Mucosa of descending colon (tissue), 3 donors: ENCODE results near the gene FRZB. TPM values are rescaled to one million over a fixed set of nuclear protein-coding genes. Genes with fewer than 3 reads are reported as not detected.

Experiments
- ATAC-seq: fragments of 200-7000 bp; cut with Tn5 transposase; one replicate; pipeline ENCODE4 v1.9.1; 2020; ENCODE audit warnings: mild to moderate bottlenecking, moderate library complexity
- DNase-seq, 3 donors: peaks; one replicate each; pipeline ENCODE4 v3.0.0-alpha.2; 2020
- H3K36me3 ChIP-seq: fragments of 200-600 bp; one replicate; pipeline ENCODE4 v1.8.0; 2021; ENCODE audit warnings: low read depth, mild to moderate bottlenecking
- H3K4me1 ChIP-seq: fragments of 200-600 bp; one replicate; pipeline ENCODE4 v1.8.0; 2021; ENCODE audit warnings: low read depth, mild to moderate bottlenecking
- H3K4me3 ChIP-seq: fragments of 200-600 bp; one replicate; pipeline ENCODE4 v1.8.0; 2021; ENCODE audit warnings: mild to moderate bottlenecking
- H3K9me3 ChIP-seq: fragments of 200-600 bp; one replicate; pipeline ENCODE4 v1.8.0; 2021; ENCODE audit warnings: mild to moderate bottlenecking
- intact Hi-C, 2 donors: fragments of 100-400 bp; cut with DNase I in 1 of 2; cut with micrococcal nuclease in 1 of 2; formaldehyde crosslinking; loops; one replicate each; pipeline versions ENCODE4 v1.11.0 to v1.11.1; 2022; cut with DNase I, micrococcal nuclease
- total RNA-seq, 3 donors: library from RNA; stranded (reverse); fragmentation: NEBNext Ultra II Directional in 2 of 3; extraction: Animal tissue kit (Norgen Biotek cat#: 25700) in 2 of 3; gene quantifications; one replicate each; pipeline versions ENCODE4 v1.2.1 to v1.2.4, GENCODE V29; 2021 to 2023
- TF ChIP-seq, protein P1 (sequence below): fragments of 200-600 bp; IDR thresholded peaks from one replicate; pipeline ENCODE4 v1.8.0; 2022; ENCODE audit warnings: antibody characterized with exemption, mild to moderate bottlenecking
- donor health status: DM: no; HTN: no; CAD: no; lungs with moderate emphysema.
- donor health status: DM: no; HTN: no; CAD: no.
- donor health status: DM: no; HTN: yes; CAD: no.

FRZB gene
- total RNA-seq, 3 donors from 2014 or later, result 5.9 to 15.7 (median 8.9) TPM

DNA sequence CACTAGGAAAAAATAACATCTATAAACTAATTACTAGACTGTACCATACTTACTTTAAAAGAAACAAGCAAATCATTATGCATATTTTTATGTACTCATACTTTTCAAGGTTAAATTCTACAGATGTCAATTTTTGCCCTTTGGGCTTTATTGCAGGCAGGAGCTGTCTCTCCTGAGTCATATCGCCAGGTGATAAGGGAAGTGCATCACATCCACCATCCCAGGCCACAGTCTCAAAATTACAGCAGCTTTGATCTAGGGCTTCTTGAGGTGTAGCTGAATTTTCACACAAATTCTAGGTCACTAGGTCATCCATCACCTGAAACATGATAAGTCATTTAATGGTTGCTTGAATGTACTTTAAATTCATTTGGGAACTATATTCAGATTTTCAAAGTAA is 38.4 kb upstream of the FRZB start:
- no peaks in the 10 kb centered on the region for H3K9me3 ChIP-seq
- no peaks in the 10 kb centered on the region for H3K36me3 ChIP-seq
- ATAC-seq (no peak), DNase-seq (no peak)
- TF ChIP-seq, protein P1, sequence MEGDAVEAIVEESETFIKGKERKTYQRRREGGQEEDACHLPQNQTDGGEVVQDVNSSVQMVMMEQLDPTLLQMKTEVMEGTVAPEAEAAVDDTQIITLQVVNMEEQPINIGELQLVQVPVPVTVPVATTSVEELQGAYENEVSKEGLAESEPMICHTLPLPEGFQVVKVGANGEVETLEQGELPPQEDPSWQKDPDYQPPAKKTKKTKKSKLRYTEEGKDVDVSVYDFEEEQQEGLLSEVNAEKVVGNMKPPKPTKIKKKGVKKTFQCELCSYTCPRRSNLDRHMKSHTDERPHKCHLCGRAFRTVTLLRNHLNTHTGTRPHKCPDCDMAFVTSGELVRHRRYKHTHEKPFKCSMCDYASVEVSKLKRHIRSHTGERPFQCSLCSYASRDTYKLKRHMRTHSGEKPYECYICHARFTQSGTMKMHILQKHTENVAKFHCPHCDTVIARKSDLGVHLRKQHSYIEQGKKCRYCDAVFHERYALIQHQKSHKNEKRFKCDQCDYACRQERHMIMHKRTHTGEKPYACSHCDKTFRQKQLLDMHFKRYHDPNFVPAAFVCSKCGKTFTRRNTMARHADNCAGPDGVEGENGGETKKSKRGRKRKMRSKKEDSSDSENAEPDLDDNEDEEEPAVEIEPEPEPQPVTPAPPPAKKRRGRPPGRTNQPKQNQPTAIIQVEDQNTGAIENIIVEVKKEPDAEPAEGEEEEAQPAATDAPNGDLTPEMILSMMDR, result no peak
- no peak overlapping the region for H3K4me3 ChIP-seq
- intact Hi-C loops, result no loop called here
- peaks cover 3% of the 10 kb centered on the region for H3K4me1 ChIP-seq

DNA sequence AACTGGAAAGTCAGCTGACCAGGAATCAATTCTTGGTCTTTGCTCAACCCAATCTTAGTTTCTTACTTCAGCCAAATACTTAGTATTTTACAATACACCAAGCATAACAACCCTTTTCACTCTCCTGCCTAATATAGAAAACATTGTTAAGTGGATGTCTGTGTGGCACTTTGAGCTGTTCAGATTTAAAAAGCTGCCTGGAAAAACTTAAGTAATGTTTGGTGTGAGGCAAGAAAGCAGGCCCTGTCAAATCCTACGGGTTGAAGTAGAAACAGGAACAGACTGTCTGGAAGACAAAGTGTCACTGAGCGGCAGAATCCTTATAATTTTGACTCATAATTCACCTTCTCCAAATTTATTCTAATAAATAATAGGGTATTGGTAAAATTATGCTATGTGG is 37.1 kb upstream of the FRZB start:
- intact Hi-C loops, result no loop called here
- DNase-seq (no peak), ATAC-seq (no peak)
- H3K9me3 ChIP-seq, result no peaks in the 10 kb centered on the region
- H3K4me3 ChIP-seq, result no peak overlapping the region
- H3K4me1 ChIP-seq, result peaks cover 3% of the 10 kb centered on the region
- H3K36me3 ChIP-seq, result no peaks in the 10 kb centered on the region
- TF ChIP-seq, protein P1, result no peak

DNA sequence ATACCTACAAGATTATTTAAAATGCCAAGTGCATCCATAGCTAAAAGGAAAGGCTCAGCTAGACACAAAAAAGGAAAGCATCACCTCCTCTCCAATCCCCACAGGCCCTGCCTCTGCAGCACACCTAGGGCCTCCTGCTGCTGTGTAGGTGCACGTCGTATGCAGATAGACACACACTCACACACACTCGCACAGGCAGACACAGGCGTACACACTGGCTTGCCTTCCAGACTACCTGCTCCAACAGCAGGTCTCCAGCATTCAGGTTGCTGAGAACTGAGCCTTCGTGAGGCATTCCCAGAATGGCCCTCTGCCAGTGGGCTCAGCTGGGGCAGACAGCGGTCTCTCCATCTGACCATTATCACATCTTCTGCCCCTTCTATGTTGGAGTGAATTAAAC is 35.3 kb upstream of the FRZB start:
- intact Hi-C loops, result no loop called here
- Histone ChIP-seq H3K36me3 (no peaks in the 10 kb centered on the region), H3K4me3 (no peak overlapping the region), H3K4me1 (no peaks in the 10 kb centered on the region), H3K9me3 (no peaks in the 10 kb centered on the region)
- DNase-seq, result no peak
- ATAC-seq, result no peak
- TF ChIP-seq, protein P1, result no peak

DNA sequence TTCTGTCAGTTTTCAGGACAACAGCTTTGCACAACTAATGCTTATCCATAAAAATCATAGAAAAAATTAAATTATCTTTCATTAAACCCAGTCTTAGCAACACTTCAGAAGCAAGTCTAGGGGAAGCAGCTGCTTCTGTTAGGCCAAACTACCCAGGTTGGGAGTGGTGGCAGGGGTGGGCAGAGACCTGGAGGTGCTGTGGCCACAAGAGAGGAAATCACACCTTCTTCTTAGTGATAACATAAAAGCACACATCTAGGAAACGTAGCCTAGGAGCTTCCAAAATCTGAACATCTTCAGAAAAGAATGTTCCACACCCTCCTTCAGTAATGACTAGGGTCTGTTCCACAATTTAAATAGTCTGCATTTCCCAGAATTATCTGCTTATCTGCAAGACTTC is 32.3 kb upstream of the FRZB start:
- Histone ChIP-seq H3K4me3 (no peak overlapping the region), H3K4me1 (no peaks in the 10 kb centered on the region), H3K9me3 (no peaks in the 10 kb centered on the region), H3K36me3 (no peaks in the 10 kb centered on the region)
- ATAC-seq (no peak), DNase-seq (no peak)
- intact Hi-C loops, result no loop called here
- TF ChIP-seq, protein P1, result no peak

DNA sequence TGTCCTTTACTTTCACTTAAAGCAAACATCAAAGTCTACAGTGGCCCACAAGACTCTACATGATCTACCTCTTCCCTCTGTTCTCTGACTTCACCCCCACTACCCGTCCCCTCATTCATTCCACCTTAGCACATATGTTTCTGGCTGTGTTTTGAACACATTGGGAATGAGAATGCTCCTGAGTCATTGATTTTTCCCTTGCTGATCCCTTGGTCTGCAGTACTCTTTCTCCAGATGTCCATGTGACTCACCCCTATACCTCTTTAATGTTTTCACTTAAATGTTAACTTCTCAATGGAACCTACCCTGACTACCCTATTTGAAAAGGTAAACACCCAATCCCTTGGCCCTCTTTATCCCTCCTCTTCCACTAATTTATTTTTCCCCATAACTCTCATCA is 30.7 kb upstream of the FRZB start:
- H3K36me3 ChIP-seq, result no peaks in the 10 kb centered on the region
- DNase-seq (no peak), ATAC-seq (no peak)
- no peaks in the 10 kb centered on the region for H3K9me3 ChIP-seq
- no peaks in the 10 kb centered on the region for H3K4me1 ChIP-seq
- TF ChIP-seq, protein P1, result no peak
- intact Hi-C loops, result no loop called here
- no peak overlapping the region for H3K4me3 ChIP-seq

DNA sequence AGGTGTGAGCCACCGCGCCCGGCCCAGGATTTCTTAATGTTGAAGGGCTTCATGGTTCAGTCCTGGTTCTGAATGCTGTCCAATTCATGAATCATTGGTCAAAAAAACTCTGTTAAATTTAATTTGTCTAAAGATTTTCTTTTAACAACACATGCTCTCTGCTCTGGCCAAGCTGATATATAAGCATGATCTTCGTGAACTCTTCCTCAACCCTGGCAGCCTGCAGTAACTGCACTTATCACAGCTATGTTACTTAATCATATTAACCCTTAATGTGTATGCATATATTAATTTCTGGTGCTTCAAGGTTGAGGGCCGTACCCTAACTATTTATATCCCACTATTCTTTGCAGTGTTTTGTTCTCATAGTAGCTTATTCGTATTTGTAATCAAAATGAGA is 29.4 kb upstream of the FRZB start:
- no peak overlapping the region for H3K4me3 ChIP-seq
- TF ChIP-seq, protein P1, result no peak
- ATAC-seq (no peak), DNase-seq (no peak)
- intact Hi-C loops, result no loop called here
- no peaks in the 10 kb centered on the region for H3K9me3 ChIP-seq
- H3K36me3 ChIP-seq, result no peaks in the 10 kb centered on the region
- no peaks in the 10 kb centered on the region for H3K4me1 ChIP-seq
